ENCODE results near the gene MBNL2.
"Not testable (repeated sequence)": the region's sequence is repeated elsewhere in the genome, so short reads cannot be mapped to it uniquely, and the experiment has no call there.

MBNL2 gene

DNA sequence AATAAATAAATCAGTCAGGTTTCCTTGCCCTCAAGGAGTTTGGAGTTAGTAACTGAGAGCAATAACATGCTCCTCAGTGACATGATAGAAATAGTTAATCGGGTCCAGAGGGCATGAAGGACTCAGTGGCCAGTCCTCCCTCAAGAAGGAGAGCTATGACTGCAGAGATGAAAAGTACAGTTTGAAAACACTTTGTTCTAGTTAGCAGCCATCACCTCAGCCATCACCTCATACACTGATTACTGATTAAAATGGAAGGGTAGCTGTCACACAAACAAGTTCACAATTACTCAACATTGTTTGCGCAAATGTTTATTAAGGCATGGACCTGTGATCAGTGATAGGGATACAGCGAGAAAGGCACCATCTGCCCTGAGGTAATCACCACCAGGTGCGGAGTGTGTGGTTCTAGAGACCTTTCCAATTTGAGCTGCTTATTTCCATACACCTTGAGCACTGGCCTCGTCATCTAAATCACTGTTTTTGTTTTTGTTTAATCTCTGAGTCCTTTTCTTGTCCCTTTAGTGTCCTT, 126.5 kb downstream of the MBNL2 start:
- no peak for DNase-seq (ENCODE audit: low spot score)

DNA sequence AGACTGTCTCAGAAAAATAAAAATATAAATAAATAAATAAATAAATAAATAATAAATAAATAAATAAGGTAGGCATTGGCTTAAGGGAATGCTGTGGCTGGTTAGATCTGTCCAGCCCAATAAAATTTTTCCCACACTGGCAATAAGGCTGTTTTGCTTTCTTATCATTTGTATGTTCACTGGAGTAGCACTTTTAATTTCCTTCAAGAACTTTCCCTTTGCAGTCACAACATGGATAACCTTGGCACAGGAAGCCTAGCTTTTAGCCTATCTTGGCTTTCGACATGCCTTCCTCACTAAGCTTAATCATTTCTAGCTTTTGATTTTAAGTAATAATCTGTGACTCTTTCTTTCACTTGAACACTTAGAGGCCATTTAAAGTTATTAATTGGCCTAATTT, 129.9 kb downstream of the MBNL2 start:
- DNase-seq (ENCODE audit: low spot score), result not testable (repeated sequence)

DNA sequence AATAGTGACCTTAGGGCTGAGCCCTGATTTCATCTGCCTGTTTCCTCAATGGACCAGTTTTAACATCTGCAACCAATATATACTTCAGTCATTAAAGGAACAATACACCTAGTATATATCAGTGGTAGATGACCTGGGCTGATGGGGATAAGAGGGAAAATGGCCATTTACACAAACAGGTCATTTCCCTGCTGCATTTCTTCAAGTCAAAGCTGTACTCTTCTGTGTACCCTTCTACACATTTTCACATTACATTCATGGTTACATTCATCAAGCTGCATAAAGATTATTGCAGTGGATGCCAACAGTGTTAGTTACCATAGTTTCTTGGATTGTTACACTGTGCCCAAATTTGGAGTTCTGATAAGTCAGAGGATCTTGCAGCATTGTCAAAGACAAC, 130.7 kb downstream of the MBNL2 start:
- no peak for DNase-seq (ENCODE audit: low spot score)

DNA sequence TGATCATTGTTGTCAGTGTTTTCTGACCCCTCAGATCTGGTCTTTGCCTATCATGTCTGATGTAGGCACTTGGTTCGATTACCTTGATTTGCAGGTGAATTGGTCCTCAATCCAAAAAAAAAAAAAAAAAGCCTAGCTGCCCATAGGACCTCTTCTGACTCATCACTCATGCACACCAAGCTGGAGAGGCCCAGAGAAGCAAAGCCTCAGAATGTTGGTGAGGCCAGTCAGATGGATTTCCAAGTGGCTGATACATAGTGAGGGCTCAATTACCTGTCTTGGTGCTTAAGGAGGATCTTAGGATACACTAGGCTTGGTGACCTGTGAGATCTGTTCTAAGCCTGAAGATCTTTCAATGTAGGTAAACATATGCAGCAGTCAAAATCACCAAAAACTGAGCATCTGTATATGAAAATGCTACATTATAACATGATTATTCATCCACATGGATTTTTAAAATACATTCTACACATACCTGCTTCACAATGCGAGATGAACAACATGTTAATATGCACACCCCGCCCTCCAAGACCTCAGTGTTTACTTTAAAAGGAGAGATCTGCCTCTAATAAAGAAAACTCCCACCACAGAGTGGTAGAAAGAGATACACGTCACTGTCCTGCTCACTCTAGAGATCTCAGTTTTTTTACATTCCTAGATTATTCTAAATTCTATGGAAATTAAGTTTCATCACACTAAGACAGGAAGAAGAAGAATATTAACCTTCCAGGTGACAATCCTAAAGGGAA, 132.0 kb downstream of the MBNL2 start:
- DNase-seq (ENCODE audit: low spot score), result no peak

DNA sequence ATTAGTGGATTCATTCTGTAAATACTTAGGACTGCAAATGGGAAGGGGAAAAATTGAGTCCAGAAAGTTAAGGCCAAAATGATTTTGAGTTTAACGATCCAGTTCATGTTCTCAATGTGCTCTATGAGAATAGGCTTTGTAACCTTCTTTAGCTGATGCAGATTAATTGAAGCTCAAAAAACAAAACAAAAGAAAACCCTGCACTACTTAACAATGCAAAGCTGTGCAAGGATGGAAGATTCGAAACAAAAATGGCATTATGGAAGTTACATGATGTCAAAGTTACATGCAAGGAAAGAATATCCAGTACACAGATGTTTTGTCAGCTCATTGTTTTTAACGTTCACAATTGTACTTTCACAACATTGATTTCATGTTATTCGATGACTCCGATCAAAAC, 132.7 kb downstream of the MBNL2 start:
- DNase-seq (ENCODE audit: low spot score), result no peak

GRCh38 chr13:97356592-97356991, 134.5 kb downstream of the MBNL2 start:
- DNase-seq (ENCODE audit: low spot score), result no peak

DNA sequence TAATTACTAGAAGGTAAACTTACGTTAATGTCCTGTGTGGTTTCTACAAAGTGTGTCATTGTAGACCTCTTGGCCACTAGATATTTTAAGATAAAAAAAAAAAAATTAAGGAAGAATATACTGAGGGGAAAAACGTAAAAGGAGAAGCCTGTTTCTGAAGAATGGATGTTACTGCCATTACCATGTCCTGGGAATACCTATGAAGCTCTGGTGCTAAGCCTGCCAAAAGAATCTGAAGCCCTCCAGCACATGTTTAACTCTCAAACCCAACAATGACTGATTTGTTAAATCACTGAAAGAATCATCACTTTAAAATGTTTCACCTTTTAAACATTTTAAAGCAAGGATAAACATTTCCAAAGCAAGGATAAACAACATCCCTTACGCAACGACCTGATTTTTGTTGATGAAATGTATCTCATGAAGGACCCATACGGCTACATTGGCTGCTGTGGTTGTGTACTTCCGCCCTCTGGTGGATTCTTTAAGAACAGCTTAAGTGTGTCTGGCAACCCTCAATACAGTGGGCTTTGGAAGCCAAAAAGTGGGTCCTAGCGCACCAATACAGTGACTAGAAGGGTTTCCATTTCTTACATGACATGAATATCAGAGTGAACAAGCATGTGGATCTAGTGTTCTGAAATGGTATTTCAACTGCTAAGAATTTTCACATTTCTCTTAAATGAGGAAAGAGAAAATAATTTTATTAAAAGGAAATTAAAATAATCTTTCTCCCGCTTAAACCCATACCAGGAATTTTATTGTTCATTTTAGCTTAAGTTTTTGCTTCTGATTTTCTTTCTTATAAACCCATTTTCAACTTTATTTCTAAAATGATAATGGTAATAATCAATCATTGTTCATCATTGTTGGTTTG, 137.3 kb downstream of the MBNL2 start:
- DNase-seq (ENCODE audit: low spot score), result peak; percentile 93

GRCh38 chr13:97360610-97361009, 138.5 kb downstream of the MBNL2 start:
- DNase-seq (ENCODE audit: low spot score), result no peak

- DNase-seq (ENCODE audit: low spot score), result no peak
Measured at GRCh38 chr13:97364031-97364430, 141.9 kb downstream of the MBNL2 start.

DNA sequence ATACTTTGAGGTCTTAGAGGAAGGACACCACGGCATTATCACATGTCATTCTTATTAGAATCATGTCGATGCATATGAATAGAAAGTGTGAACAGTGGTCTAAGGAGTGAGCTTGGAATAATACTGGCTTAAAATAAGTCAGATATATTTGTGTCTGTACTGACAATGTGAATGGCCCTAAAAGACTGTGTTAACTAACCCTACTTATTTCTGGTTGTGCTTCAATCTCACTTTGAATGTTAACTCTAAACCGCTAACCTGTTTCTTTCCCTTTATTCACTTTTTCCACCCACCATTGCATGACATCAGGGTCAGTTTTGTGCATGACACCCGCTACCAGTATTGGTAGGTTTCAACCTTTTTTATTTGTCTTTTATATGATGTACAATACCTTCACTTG, 142.7 kb downstream of the MBNL2 start:
- DNase-seq (ENCODE audit: low spot score), result no peak

DNA sequence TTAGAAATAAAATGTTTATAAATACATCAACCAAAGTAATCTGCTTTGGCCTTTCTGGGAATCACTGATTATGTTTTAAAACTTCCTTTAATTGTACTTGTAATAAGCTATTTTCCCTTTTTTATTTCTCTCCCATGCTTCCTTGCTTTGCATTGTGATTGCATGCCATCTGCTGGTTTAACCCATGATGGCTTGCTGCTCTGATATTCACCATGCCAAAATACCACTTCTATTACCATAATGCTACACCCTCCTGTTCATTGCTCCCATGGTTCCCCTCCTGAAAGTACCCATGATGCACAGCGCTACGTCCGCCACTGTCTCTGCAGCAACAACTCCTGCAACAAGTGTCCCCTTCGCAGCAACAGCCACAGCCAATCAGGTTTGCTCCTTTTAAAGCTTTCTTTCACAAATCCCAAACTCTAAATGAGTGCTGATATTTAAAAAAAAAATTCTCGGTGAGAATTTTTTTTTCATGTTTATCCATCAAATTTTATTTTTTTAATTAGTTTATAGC, 144.1 kb downstream of the MBNL2 start:
- DNase-seq (ENCODE audit: low spot score), result no peak

DNA sequence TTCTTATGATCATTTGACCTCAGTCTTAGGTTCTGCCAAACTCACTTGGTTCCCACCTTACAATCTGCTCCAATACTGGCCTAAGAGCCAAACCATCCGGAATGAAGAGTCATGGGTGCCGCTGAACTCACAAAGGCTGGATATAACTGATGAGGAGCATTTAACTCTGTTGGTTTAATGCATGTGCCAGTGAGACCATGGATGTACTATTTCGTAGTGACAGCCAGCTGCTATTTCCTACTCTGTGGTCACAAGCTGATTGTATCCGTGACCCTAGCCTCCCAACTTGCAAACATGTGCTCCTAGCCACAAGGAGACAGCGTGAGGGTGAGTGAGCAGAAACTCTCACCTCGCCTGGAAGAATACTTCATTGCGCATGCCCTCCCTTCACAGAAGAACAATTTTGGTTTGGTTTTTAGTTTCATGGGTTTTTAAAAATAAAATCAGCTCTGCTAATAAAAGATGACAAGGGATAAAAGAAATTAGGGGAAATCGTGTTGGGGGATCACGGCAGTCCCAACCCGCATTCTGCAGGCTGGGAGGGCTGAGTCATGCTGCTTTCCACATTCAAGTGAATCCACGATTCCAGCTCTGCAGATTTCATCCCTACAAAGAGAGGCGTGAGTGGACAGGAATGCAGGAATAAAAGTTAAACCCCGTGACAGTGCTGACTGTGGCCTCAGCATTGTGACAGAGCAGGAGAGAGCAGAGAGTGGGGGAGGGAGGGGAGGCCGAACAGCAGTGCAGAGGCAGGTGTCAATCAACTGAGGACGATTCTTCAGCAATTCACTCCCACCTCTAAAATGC, 145.1 kb downstream of the MBNL2 start:
- DNase-seq (ENCODE audit: low spot score), result no peak

- peak; percentile 32 for DNase-seq (ENCODE audit: low spot score)
Measured at GRCh38 chr13:97369261-97369893, 147.2 kb downstream of the MBNL2 start.

DNA sequence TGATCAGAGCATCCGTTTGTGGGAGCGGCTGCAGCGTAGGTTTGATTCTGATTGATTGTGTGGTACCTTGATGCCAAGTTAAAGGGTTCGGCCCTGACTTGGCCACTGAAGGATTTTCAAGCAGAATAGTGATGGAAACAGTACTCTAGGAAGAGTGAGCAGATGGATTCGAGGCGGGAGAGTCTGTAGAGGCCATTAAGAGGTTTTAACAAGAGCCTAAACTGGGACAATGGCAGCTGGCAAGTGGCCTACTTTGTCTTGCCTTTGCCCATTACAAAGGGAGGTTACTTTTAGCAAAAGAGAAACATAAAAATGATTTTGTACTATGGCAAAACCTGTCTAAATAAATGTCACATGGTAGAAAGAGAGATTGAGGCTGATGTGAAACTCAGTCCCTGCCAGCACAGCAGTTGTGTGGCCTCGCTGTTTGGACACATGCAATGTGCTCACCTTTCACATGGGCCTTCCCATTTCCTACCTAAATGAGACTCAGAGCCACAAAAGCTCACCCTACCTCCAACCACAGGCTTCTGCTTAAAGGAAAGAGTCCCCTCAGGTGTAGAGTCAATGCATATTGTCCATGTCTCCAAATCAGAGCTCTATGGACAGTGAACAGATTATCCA, 149.5 kb downstream of the MBNL2 start:
- DNase-seq (ENCODE audit: low spot score), result no peak

DNA sequence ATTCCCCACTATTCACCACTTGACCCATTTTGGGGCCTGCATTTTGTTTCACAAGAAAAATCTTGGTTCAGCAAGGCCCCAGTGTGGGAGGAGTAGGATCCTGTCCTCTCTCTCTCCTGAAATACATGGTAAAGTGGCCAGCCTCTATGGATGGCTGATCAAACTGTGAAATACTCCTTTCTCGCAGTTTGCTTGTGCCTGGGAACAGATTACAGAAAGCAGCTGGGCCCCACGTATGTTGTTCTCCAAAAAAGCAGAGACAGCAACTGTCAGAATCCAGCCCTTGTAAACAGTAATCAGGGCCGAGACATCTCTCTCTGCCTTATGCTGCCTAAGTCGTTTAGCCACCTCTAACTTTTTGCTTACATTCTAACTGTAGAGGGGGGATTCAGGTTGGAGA, 150.8 kb downstream of the MBNL2 start:
- no peak for DNase-seq (ENCODE audit: low spot score)

DNA sequence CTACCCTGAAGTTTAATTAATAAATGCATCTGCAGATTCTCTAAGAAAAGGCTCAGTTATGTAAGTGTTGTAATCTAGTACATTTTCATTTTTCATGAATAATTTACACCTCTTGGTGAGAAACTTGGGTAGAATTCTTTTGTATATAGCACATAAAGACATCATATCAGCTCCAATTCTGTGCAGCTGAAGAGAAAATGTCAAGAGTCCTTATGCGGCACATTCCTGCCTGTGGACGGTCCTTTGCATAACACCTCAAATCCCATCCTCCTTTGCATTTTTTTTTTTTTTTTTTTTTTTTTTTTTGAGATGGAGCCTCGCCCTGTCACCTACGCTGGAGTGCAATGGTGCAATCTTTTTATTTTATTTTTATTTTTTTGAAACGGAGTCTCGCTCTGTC, 151.7 kb downstream of the MBNL2 start:
- no peak for DNase-seq (ENCODE audit: low spot score)

- DNase-seq (ENCODE audit: low spot score), result no peak
Measured at GRCh38 chr13:97376981-97377380, 154.8 kb downstream of the MBNL2 start.

DNA sequence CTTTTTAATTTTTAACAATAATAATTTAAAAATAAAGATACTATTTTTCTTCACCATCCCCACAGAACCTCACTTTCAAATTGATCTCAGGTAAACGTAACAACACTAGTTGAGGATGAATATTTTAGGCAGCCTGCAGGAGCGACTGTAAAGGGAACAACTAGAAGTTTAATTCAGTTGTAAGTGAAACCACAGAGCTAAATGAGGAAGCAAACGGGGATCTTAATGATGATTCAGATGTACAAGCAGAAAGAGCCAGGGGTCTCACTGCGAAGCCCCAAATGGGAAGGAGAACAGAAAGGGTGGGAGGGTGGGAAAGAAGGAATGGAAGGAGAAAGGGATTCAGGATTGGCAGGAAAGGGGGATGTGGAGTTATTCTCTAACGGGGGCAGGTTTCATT, 157.3 kb downstream of the MBNL2 start:
- no peak for DNase-seq (ENCODE audit: low spot score)

DNA sequence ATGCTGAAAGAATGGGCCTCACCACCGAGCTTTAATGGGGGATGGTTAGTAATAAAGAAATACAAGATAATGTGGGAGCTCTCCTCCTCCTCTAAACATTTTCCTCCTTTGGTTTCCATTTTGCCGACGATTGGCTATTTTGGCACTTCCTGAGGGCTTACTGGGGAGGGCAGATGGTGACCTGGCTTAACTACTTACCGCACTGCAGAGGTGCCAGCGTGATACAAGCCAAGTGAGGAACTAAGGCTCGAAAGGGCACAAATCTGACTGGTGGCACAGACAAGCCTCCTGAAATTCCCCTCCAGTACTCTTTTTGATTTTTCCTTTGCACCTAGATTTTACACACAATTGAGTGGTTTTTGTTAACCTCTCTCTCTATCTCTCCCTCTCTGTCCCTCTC, 158.6 kb downstream of the MBNL2 start:
- DNase-seq (ENCODE audit: low spot score), result no peak

- no peak for DNase-seq (ENCODE audit: low spot score)
Measured at GRCh38 chr13:97381189-97381588, 159.1 kb downstream of the MBNL2 start.

DNA sequence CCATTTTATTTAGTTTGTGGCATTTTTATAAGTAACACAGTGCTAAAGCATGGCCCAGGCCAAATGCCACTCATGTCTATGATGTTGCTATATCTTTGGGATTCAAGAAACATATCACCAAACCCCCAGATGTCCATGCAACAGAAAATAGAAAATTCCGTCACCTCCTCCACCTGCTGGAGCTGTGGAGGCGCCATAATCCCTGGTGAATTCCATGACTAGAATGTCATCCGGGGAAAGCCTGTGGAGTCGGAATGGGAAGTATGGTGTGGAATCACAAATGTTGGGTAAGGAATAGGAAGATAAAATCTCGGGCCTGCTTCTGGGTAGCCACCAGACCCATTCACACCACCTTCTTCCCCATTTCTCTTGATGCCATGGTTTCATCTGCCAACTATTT, 160.1 kb downstream of the MBNL2 start:
- no peak for DNase-seq (ENCODE audit: low spot score)
